Panc1 (cell line): ENCODE results near the gene SRGAP2C.
"Not testable (repeated sequence)": the region's sequence is repeated elsewhere in the genome, so short reads cannot be mapped to it uniquely, and the experiment has no call there.

Source experiments
- POLR2AphosphoS5 ChIP-seq: IDR thresholded peaks from 2 replicates; pipeline ENCODE4 v1.6.1; 2012; ENCODE audit warnings: mild to moderate bottlenecking, low read depth, low read length, moderate library complexity
- TF ChIP-seq, protein P1 (sequence below): fragments of 450-650 bp; IDR thresholded peaks from 2 replicates; pipeline ENCODE4 v1.5.1; 2017; ENCODE audit warnings: mild to moderate bottlenecking

DNA sequence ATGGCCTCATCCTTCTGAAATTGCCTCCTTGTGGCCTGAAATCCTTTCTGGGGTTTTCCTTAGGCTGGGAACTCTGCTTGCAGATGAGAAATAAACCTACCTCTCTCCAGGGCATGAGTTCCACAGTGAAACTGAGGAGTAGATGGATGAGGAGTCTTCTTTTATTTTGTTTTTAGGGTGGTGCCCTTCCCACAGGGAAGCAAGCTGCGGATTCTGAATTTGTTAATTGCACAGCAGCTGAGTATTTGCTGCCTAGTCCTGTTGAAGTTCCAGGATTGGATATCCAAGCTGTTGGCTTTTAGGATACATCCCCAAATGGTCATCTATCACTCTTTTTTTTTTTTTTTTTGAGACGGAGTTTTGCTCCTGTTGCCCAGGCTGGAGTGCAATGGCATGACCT is 73.4 kb downstream of the SRGAP2C start:
- TF ChIP-seq, protein P1, sequence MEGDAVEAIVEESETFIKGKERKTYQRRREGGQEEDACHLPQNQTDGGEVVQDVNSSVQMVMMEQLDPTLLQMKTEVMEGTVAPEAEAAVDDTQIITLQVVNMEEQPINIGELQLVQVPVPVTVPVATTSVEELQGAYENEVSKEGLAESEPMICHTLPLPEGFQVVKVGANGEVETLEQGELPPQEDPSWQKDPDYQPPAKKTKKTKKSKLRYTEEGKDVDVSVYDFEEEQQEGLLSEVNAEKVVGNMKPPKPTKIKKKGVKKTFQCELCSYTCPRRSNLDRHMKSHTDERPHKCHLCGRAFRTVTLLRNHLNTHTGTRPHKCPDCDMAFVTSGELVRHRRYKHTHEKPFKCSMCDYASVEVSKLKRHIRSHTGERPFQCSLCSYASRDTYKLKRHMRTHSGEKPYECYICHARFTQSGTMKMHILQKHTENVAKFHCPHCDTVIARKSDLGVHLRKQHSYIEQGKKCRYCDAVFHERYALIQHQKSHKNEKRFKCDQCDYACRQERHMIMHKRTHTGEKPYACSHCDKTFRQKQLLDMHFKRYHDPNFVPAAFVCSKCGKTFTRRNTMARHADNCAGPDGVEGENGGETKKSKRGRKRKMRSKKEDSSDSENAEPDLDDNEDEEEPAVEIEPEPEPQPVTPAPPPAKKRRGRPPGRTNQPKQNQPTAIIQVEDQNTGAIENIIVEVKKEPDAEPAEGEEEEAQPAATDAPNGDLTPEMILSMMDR: not testable (repeated sequence)
- TF ChIP-seq POLR2AphosphoS5: not testable (repeated sequence)
